Ishikawa (cell line): ENCODE measurements around the gene NKAIN2.

Experiments
- CEBPB ChIP-seq: IDR thresholded peaks from 2 replicates; pipeline ENCODE4 v1.6.1; 2012
- CREB1 ChIP-seq: IDR thresholded peaks from 2 replicates; pipeline ENCODE4 v1.6.1; 2012; ENCODE audit warnings: low read depth
- EGR1 ChIP-seq: IDR thresholded peaks from 2 replicates; pipeline ENCODE4 v1.6.1; 2012
- EP300 ChIP-seq: IDR thresholded peaks from 2 replicates; pipeline ENCODE4 v1.6.1; 2012; ENCODE audit warnings: borderline replicate concordance
- FOXM1 ChIP-seq: IDR thresholded peaks from 2 replicates; pipeline ENCODE4 v1.6.1; 2012; ENCODE audit warnings: low read depth, borderline replicate concordance
- NFIC ChIP-seq: IDR thresholded peaks from 2 replicates; pipeline ENCODE4 v1.6.1; 2012
- RAD21 ChIP-seq: IDR thresholded peaks from 2 replicates; pipeline ENCODE4 v1.6.1; 2012; ENCODE audit warnings: low read depth
- TAF1 ChIP-seq: IDR thresholded peaks from 2 replicates; pipeline ENCODE4 v1.6.1; 2012; ENCODE audit warnings: low read depth, mild to moderate bottlenecking
- TCF12 ChIP-seq: IDR thresholded peaks from 2 replicates; pipeline ENCODE4 v1.6.1; 2012; ENCODE audit warnings: low read depth
- TEAD4 ChIP-seq: IDR thresholded peaks from 2 replicates; pipeline ENCODE4 v1.6.1; 2012
- YY1 ChIP-seq: IDR thresholded peaks from 2 replicates; pipeline ENCODE4 v1.6.1; 2012; ENCODE audit warnings: low read depth
- ZBTB7A ChIP-seq: IDR thresholded peaks from 2 replicates; pipeline ENCODE4 v1.6.1; 2012; ENCODE audit warnings: low read depth
- TF ChIP-seq, protein P1 (sequence below): IDR thresholded peaks from 2 replicates; pipeline ENCODE4 v1.6.1; 2012; ENCODE audit warnings: low read depth, mild to moderate bottlenecking
- TF ChIP-seq, protein P2 (sequence below): IDR thresholded peaks from 2 replicates; pipeline ENCODE4 v1.6.1; 2012
- TF ChIP-seq, protein P3 (sequence below): IDR thresholded peaks from 2 replicates; pipeline ENCODE4 v1.6.1; 2012

Gene NKAIN2

DNA sequence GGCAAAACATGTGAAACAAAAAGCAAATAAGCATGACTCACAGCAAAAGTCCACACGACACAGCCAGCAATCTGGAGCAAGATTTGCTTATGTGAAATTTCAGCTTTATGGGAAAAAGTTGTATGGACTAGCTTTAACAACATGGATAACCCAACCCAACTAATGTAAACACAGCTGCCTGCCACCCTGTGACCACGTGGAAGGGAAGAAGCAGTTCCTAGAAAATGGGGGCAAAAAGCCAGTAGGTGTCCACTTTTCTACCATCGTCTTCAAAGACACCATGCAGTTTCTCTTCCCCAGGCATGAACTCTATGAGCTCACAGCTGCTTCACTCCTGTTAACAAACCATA lies 733.2 kb downstream of the NKAIN2 start:
- TF ChIP-seq, protein P1, sequence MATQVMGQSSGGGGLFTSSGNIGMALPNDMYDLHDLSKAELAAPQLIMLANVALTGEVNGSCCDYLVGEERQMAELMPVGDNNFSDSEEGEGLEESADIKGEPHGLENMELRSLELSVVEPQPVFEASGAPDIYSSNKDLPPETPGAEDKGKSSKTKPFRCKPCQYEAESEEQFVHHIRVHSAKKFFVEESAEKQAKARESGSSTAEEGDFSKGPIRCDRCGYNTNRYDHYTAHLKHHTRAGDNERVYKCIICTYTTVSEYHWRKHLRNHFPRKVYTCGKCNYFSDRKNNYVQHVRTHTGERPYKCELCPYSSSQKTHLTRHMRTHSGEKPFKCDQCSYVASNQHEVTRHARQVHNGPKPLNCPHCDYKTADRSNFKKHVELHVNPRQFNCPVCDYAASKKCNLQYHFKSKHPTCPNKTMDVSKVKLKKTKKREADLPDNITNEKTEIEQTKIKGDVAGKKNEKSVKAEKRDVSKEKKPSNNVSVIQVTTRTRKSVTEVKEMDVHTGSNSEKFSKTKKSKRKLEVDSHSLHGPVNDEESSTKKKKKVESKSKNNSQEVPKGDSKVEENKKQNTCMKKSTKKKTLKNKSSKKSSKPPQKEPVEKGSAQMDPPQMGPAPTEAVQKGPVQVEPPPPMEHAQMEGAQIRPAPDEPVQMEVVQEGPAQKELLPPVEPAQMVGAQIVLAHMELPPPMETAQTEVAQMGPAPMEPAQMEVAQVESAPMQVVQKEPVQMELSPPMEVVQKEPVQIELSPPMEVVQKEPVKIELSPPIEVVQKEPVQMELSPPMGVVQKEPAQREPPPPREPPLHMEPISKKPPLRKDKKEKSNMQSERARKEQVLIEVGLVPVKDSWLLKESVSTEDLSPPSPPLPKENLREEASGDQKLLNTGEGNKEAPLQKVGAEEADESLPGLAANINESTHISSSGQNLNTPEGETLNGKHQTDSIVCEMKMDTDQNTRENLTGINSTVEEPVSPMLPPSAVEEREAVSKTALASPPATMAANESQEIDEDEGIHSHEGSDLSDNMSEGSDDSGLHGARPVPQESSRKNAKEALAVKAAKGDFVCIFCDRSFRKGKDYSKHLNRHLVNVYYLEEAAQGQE: no peak
- TF ChIP-seq YY1: no peak
- TF ChIP-seq ZBTB7A: no peak
- no peak for TF ChIP-seq TCF12
- TF ChIP-seq EGR1: no peak
- TF ChIP-seq, protein P2, sequence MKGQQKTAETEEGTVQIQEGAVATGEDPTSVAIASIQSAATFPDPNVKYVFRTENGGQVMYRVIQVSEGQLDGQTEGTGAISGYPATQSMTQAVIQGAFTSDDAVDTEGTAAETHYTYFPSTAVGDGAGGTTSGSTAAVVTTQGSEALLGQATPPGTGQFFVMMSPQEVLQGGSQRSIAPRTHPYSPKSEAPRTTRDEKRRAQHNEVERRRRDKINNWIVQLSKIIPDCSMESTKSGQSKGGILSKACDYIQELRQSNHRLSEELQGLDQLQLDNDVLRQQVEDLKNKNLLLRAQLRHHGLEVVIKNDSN: no peak
- no peak for TF ChIP-seq EP300
- no peak for TF ChIP-seq CEBPB
- no peak for TF ChIP-seq TEAD4
- no peak for TF ChIP-seq NFIC
- no peak for TF ChIP-seq FOXM1
- TF ChIP-seq RAD21: no peak
- TF ChIP-seq TAF1: no peak
- no peak for TF ChIP-seq CREB1
- TF ChIP-seq, protein P3, sequence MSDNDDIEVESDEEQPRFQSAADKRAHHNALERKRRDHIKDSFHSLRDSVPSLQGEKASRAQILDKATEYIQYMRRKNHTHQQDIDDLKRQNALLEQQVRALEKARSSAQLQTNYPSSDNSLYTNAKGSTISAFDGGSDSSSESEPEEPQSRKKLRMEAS: no peak

DNA sequence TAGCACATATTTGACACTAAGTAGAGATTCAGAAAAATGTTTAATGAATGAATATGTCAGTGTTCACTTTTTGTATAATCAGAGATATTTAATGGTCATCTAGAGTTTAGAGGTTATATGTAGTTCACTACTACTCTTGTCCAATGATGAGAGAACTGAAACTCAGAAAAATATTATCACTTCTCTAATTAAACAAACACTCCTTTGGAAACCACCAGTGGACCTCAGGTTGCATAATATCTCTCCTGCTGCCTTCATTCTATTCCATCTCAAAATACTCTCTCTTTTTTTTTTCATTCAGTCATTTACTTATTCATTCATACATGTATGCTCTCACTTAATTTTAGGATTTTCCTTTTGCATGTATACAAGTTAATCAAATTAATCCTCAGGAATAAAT lies 735.4 kb downstream of the NKAIN2 start:
- TF ChIP-seq EP300 (no peak), CREB1 (no peak), TCF12 (no peak), CEBPB (no peak), TEAD4 (no peak), FOXM1 (no peak), RAD21 (no peak), NFIC (no peak), TAF1 (no peak), ZBTB7A (no peak), YY1 (no peak), EGR1 (no peak)
- TF ChIP-seq, protein P1: no peak
- TF ChIP-seq, protein P3: no peak
- TF ChIP-seq, protein P2: no peak

DNA sequence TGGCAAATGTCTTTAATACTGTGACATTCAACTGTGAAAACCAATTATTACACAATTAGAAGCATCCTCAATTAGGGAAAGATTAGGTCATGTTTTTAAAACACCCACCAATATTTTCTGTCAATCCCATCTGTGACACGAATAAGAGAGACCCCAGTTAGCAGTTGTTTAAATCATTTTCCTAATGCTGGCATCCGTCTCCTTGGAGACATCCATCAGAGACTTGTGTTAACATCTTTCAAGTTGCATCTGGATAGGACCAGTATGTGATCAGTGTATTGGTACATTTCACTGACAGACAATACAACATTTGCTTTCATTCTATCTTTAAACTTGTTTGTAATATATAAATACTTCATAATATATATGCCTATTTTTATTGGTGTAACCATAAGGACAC lies 737.9 kb downstream of the NKAIN2 start:
- TF ChIP-seq RAD21: no peak
- no peak for TF ChIP-seq ZBTB7A
- TF ChIP-seq CREB1: no peak
- TF ChIP-seq EGR1: no peak
- no peak for TF ChIP-seq TCF12
- TF ChIP-seq TAF1: no peak
- TF ChIP-seq YY1: no peak
- TF ChIP-seq, protein P2: no peak
- no peak for TF ChIP-seq CEBPB
- TF ChIP-seq TEAD4: no peak
- TF ChIP-seq FOXM1: no peak
- no peak for TF ChIP-seq EP300
- TF ChIP-seq NFIC: no peak
- TF ChIP-seq, protein P1: no peak
- TF ChIP-seq, protein P3: no peak

DNA sequence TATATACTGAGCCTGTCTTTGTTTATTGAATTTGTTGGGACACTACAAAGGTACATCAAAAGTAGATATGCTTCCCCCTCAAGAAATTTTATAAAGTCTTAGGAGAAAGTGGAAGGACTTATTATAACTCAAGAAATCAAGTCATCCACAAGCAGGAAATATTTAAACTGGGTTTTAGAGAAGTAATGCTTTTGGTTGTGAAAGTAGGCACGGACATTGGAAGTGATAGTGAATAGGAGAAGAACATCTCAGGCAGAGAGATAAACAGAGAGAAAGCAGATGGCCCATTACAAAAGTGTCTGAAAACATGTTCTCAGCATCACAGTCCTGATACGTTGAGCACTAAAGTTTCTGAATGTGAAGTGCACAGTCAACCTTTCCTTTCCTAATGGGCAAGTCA lies 742.9 kb downstream of the NKAIN2 start:
- TF ChIP-seq EGR1 (no peak), RAD21 (no peak), TAF1 (no peak), FOXM1 (no peak), NFIC (no peak), EP300 (no peak), ZBTB7A (no peak), TCF12 (no peak), TEAD4 (no peak)
- TF ChIP-seq, protein P3: no peak
- TF ChIP-seq, protein P1: no peak
- TF ChIP-seq, protein P2: no peak
